Activated naive CD4-positive, alpha-beta T cell treated with anti-CD3 and anti-CD28 coated beads for 36 hours (primary cell): ENCODE measurements around the gene WTAP. TPM values are rescaled to one million over a fixed set of nuclear protein-coding genes. Genes with fewer than 3 reads are reported as not detected.
A peak's percentile ranks its signal among the peaks of the same experiment; 100 is the strongest.
"Not testable (repeated sequence)": the region's sequence is repeated elsewhere in the genome, so short reads cannot be mapped to it uniquely, and the experiment has no call there.

Experiments
- CTCF ChIA-PET: fragments of 350-600 bp; sonication (Branson Sonifier 250); formaldehyde crosslinking; loops from one replicate; lab custom pipeline; 2021; ENCODE audit warnings: antibody characterized with exemption; lab: Charles Lee
- DNase-seq: peaks from one replicate; pipeline ENCODE4 v3.0.0-alpha.2; 2020
- H3K27ac Mint-ChIP-seq: one replicate; pipeline ENCODE4 v1.8.0; 2021; ENCODE audit warnings: mild to moderate bottlenecking, mixed read lengths
- H3K27me3 Mint-ChIP-seq: one replicate; pipeline ENCODE4 v1.8.0; 2021; ENCODE audit warnings: low read depth, mixed read lengths
- H3K36me3 Mint-ChIP-seq: one replicate; pipeline ENCODE4 v1.8.0; 2021; ENCODE audit warnings: low read depth, mixed read lengths
- H3K4me1 Mint-ChIP-seq: one replicate; pipeline ENCODE4 v1.8.0; 2021; ENCODE audit warnings: low read depth, mixed read lengths
- H3K4me3 Mint-ChIP-seq: one replicate; pipeline ENCODE4 v1.8.0; 2021; ENCODE audit warnings: mild to moderate bottlenecking, moderate library complexity, mixed read lengths
- H3K9me3 Mint-ChIP-seq: one replicate; pipeline ENCODE4 v1.8.0; 2021; ENCODE audit warnings: mixed read lengths
- intact Hi-C: fragments of 100-400 bp; cut with micrococcal nuclease; formaldehyde crosslinking; loops from one replicate; pipeline ENCODE4 v1.15.1; 2023
- total RNA-seq, 2 experiments: library from RNA; stranded (reverse); gene quantifications; one replicate each; pipeline ENCODE4 v1.2.3, GENCODE V29; 2021

The WTAP gene
- total RNA-seq, 2 experiments from 2014 or later: 87.5 to 91.6 TPM

GRCh38 chr6:159732550-159732949 is 5.2 kb downstream of the WTAP start:
- Mint-ChIP-seq H3K27ac (peak overlapping the region; percentile 63), H3K4me1 (peaks cover 51% of the 10 kb centered on the region)

DNA sequence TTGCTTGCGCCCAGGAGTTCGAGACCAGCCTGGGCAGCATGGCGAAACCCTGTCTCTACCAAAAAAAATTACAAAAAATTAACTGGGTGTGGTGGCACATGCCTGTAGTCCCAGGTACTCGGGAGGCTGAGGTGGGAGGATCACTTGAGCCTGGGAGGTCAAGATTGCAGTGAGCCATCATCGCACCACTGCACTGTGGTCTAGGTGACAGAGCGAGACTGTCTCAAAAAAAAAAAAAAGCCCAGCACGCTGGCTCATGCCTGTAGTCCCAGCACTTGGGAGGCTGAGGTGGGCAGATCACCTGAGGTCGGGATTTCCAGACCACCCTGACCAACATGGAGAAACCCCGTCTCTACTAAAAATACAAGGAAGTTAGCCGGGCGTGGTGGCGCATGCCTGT is 6.1 kb downstream of the WTAP start:
- H3K9me3 Mint-ChIP-seq, intact Hi-C loops, H3K4me3 Mint-ChIP-seq, DNase-seq, H3K27me3 Mint-ChIP-seq: not testable (repeated sequence)
- peak overlapping the region; percentile 46 for H3K27ac Mint-ChIP-seq
- H3K4me1 Mint-ChIP-seq: peaks cover 59% of the 10 kb centered on the region
- H3K36me3 Mint-ChIP-seq: peaks cover 24% of the 10 kb centered on the region
- CTCF ChIA-PET: interaction anchor here (0.6 to 0.8 kb wide), 2 partner anchors 69 to 235 kb away, joined by 3 read pairs; no protein-coding TSS in a partner anchor

More at GRCh38 chr6:159732550-159732949, 5.2 kb downstream of the WTAP start:
- DNase-seq, H3K4me3 Mint-ChIP-seq, intact Hi-C loops, H3K9me3 Mint-ChIP-seq, H3K27me3 Mint-ChIP-seq: not testable (repeated sequence)
- CTCF ChIA-PET: interaction anchor here (0.7 to 1.4 kb wide), 5 partner anchors 9 to 235 kb away, joined by 3 to 6 read pairs (median 3); no protein-coding TSS in a partner anchor
- H3K36me3 Mint-ChIP-seq: peaks cover 26% of the 10 kb centered on the region

DNA sequence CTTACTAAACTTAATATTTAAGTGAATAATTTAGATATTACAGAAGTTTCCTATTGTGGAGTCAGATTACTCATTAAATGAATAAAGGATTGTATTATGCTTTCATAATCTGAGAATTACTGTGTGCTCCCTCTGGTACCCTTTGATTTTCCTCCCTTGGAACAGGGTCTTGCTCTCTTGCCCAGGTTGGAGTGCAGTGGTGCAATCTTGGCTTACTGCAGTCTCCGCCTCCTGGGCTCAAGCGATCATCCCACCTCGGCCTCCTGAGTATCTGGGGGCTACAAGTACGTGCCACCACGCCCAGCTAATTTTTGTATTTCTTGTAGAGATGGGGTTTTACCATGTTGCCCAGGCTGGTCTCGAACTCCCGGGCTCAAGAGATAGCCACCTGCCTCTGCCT is 9.6 kb downstream of the WTAP start:
- intact Hi-C loops: no loop called here
- H3K4me1 Mint-ChIP-seq: peaks cover 48% of the 10 kb centered on the region
- H3K9me3 Mint-ChIP-seq: no peaks in the 10 kb centered on the region
- H3K4me3 Mint-ChIP-seq: no peak overlapping the region
- no peaks in the 10 kb centered on the region for H3K27me3 Mint-ChIP-seq
- no peak for DNase-seq
- no peak overlapping the region for H3K27ac Mint-ChIP-seq
- CTCF ChIA-PET: interaction anchor here (0.6 to 1.5 kb wide), 3 partner anchors 10 to 24 kb away, joined by 3 to 4 read pairs (median 3); no protein-coding TSS in a partner anchor
- H3K36me3 Mint-ChIP-seq: peaks cover 20% of the 10 kb centered on the region

DNA sequence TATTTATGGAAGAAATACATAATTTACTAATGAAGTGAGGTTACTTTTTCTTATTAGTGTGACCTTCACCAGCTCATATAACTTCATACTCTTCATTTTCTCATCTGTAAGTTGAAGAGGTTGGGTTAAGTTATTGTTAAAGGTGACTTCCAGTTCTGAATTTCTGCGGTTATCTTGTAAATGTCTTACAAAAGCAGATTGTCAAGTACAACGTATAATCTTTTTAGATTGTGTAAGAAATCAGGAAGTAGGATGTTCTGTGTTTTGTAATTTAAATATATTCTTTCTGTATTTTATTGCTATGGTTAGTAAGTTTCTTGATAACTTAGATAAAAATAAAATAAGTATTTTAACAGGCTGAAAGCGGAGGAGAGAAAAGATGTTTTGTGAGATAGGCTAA is 12.0 kb downstream of the WTAP start:
- intact Hi-C loops: no loop called here
- H3K27ac Mint-ChIP-seq: no peak overlapping the region
- peaks cover 38% of the 10 kb centered on the region for H3K4me1 Mint-ChIP-seq
- peaks cover 35% of the 10 kb centered on the region for H3K36me3 Mint-ChIP-seq
- no peaks in the 10 kb centered on the region for H3K9me3 Mint-ChIP-seq
- no peaks in the 10 kb centered on the region for H3K27me3 Mint-ChIP-seq
- DNase-seq: no peak
- CTCF ChIA-PET: interaction anchor here (0.6 to 1.4 kb wide), 2 partner anchors 12 to 525 kb away, joined by 3 read pairs; no protein-coding TSS in a partner anchor
- H3K4me3 Mint-ChIP-seq: no peak overlapping the region

DNA sequence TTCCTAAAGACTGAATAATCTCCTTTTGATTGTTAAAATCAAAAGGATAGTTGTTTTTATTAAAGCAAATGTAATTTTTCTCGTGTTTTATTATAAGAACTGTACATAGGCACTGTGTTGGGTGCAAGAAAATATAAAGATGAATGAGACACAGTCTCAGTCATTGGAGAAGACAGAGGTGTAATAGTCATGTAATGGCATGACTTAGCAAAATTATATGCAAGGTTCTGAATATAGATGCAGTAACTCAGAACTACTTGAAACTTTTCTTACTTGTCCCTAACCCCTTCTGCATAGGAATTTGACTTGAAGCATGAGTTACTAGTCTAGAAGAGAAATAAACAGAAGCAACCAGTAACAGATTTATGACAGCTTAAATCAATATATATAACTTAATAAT is 14.9 kb downstream of the WTAP start:
- no peaks in the 10 kb centered on the region for H3K27me3 Mint-ChIP-seq
- CTCF ChIA-PET: interaction anchor here (1.1 kb wide), 1 partner anchor 10 kb away, joined by 3 read pairs; no protein-coding TSS in a partner anchor
- DNase-seq: no peak
- H3K27ac Mint-ChIP-seq: peak overlapping the region; percentile 36
- no peaks in the 10 kb centered on the region for H3K9me3 Mint-ChIP-seq
- H3K4me1 Mint-ChIP-seq: peaks cover 39% of the 10 kb centered on the region
- H3K4me3 Mint-ChIP-seq: no peak overlapping the region
- intact Hi-C loops: no loop called here
- peaks cover 50% of the 10 kb centered on the region for H3K36me3 Mint-ChIP-seq

- Mint-ChIP-seq H3K9me3 (no peaks in the 10 kb centered on the region), H3K27me3 (no peaks in the 10 kb centered on the region), H3K4me1 (peaks cover 34% of the 10 kb centered on the region), H3K36me3 (peaks cover 59% of the 10 kb centered on the region), H3K4me3 (no peak overlapping the region), H3K27ac (peak overlapping the region; percentile 14)
- CTCF ChIA-PET: no interaction called here
- DNase-seq: no peak
- intact Hi-C loops: loop anchor here (2.0 kb wide), 1 partner anchor 16 kb away; no protein-coding TSS in a partner anchor
Observed at GRCh38 chr6:159745081-159745480, 17.8 kb downstream of the WTAP start.

DNA sequence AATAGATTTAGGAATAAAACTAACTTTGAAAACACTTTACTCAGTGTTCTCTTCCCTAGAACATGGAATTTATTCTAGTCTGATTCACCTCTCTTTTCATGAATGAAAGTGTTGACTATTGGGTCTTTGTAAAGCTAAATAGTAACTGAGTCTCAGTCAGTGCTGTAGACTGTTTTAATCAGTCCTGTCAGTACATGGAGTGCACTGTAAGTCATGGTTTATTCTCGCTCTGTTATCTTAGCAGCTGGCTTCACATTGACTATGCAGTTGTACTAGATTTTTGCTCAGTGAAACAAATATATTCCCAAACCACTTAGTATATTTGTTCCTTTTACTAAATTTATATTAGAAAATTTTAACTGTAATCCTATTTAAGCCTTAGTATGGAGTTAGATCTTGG is 19.5 kb downstream of the WTAP start:
- CTCF ChIA-PET: interaction anchor here (1.4 to 1.5 kb wide), 2 partner anchors 10 to 56 kb away, joined by 3 to 4 read pairs; no protein-coding TSS in a partner anchor
- intact Hi-C loops: no loop called here
- peaks cover 52% of the 10 kb centered on the region for H3K36me3 Mint-ChIP-seq

DNA sequence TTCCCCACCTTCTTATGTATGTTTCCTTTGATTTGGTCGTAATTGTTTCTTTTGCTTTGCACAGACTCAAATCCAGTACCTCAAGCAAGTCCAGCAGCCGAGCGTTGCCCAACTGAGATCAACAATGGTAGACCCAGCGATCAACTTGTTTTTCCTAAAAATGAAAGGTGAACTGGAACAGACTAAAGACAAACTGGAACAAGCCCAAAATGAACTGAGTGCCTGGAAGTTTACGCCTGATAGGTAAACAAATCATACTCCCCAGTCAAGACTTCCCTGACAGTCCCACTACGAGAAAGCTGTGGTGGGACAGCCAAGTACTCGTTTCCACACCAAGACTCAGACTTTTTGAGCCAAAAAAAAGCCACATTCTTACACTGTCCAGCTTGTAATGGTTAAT is 20.8 kb downstream of the WTAP start:
- Mint-ChIP-seq H3K36me3 (peaks cover 47% of the 10 kb centered on the region), H3K4me1 (peaks cover 27% of the 10 kb centered on the region), H3K27ac (peak overlapping the region; percentile 41)
- H3K4me3 Mint-ChIP-seq, intact Hi-C loops, H3K27me3 Mint-ChIP-seq, H3K9me3 Mint-ChIP-seq, CTCF ChIA-PET, DNase-seq: not testable (repeated sequence)

More for the DNA sequence above, 19.5 kb downstream of the WTAP start:
- no peak overlapping the region for H3K27ac Mint-ChIP-seq
- no peak overlapping the region for H3K4me3 Mint-ChIP-seq
- no peaks in the 10 kb centered on the region for H3K27me3 Mint-ChIP-seq
- H3K4me1 Mint-ChIP-seq: peaks cover 27% of the 10 kb centered on the region
- H3K9me3 Mint-ChIP-seq: no peaks in the 10 kb centered on the region
- no peak for DNase-seq

DNA sequence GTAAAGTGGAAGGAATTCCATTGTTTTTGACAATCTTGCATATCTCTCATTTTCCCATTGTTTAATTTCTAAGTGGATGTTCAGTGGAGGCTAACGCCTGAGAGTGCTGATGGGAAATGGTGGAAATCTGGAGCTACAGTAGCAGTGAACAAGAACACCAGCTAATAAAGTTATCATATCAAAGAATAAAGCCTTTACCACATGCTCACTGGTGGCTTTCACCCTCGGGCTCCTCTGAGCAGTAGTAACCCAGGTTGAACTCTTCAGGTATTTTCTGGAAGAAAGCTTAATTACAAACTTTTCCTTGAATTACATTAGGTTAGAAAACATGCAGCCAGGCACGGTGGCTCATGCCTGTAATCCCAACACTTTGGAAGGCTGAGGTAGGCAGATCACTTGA is 24.1 kb downstream of the WTAP start:
- Mint-ChIP-seq H3K36me3 (peaks cover 42% of the 10 kb centered on the region), H3K27ac (no peak overlapping the region), H3K27me3 (no peaks in the 10 kb centered on the region), H3K4me1 (peaks cover 12% of the 10 kb centered on the region), H3K9me3 (no peaks in the 10 kb centered on the region), H3K4me3 (no peak overlapping the region)
- intact Hi-C loops: loop anchor here (5.0 kb wide), 1 partner anchor 36 kb away; the partner anchor contains the start of gene TCP1
- no peak for DNase-seq
- CTCF ChIA-PET: interaction anchor here (0.9 to 1.4 kb wide), 2 partner anchors 13 to 38 kb away, joined by 3 read pairs; partner anchors contain the start of gene TCP1

- Mint-ChIP-seq H3K36me3 (peaks cover 55% of the 10 kb centered on the region), H3K4me3 (no peak overlapping the region), H3K9me3 (no peaks in the 10 kb centered on the region), H3K27me3 (no peaks in the 10 kb centered on the region), H3K4me1 (peaks cover 14% of the 10 kb centered on the region), H3K27ac (peak overlapping the region; percentile 38)
- intact Hi-C loops: loop anchor here (5.0 kb wide), 1 partner anchor 34 kb away; the partner anchor contains the start of gene TCP1
- DNase-seq: no peak
- CTCF ChIA-PET: interaction anchor here (0.7 kb wide), 1 partner anchor 23 kb away, joined by 3 read pairs; no protein-coding TSS in a partner anchor
Observed at GRCh38 chr6:159753081-159753872, 26.0 kb downstream of the WTAP start.

- H3K27me3 Mint-ChIP-seq: no peaks in the 10 kb centered on the region
- intact Hi-C loops: loop anchor here (5.0 kb wide), 1 partner anchor 33 kb away; the partner anchor contains the start of gene TCP1
- CTCF ChIA-PET: no interaction called here
- no peaks in the 10 kb centered on the region for H3K9me3 Mint-ChIP-seq
- no peak overlapping the region for H3K27ac Mint-ChIP-seq
- H3K4me1 Mint-ChIP-seq: peaks cover 15% of the 10 kb centered on the region
- peaks cover 51% of the 10 kb centered on the region for H3K36me3 Mint-ChIP-seq
- H3K4me3 Mint-ChIP-seq: no peak overlapping the region
- no peak for DNase-seq
Observed at GRCh38 chr6:159754401-159754800, 27.1 kb downstream of the WTAP start.
